Parathyroid adenoma (tissue), 2 donors: ENCODE measurements around the gene LBHD1.

Experiments
- H2AFZ ChIP-seq: fragments of 300-600 bp; sonication (generic); one replicate; pipeline ENCODE4 v1.7.0; 2017; ENCODE audit warnings: antibody characterized with exemption, mild to moderate bottlenecking
- H3K27ac ChIP-seq: fragments of 300-600 bp; sonication (generic); one replicate; pipeline ENCODE4 v1.7.0; 2017
- H3K27me3 ChIP-seq: fragments of 300-600 bp; sonication (generic); one replicate; pipeline ENCODE4 v1.7.0; 2017; ENCODE audit warnings: low read length; ENCODE audit not compliant: control insufficient read depth, insufficient read depth
- H3K36me3 ChIP-seq: fragments of 300-600 bp; sonication (generic); one replicate; pipeline ENCODE4 v1.7.0; 2017; ENCODE audit warnings: low read length; ENCODE audit not compliant: control insufficient read depth, insufficient read depth
- H3K4me1 ChIP-seq: fragments of 300-600 bp; sonication (generic); one replicate; pipeline ENCODE4 v1.7.0; 2017; ENCODE audit warnings: control low read depth
- H3K4me2 ChIP-seq: fragments of 300-600 bp; sonication (generic); one replicate; pipeline ENCODE4 v1.7.0; 2017; ENCODE audit warnings: low read length
- H3K4me3 ChIP-seq: fragments of 300-600 bp; sonication (generic); one replicate; pipeline ENCODE4 v1.7.0; 2017; ENCODE audit warnings: low read depth, low read length
- H3K79me2 ChIP-seq: fragments of 300-600 bp; sonication (generic); one replicate; pipeline ENCODE4 v1.7.0; 2017; ENCODE audit warnings: control low read depth
- H3K9ac ChIP-seq: fragments of 300-600 bp; sonication (generic); one replicate; pipeline ENCODE4 v1.7.0; 2017; ENCODE audit warnings: mild to moderate bottlenecking
- H3K9me3 ChIP-seq: fragments of 300-600 bp; sonication (generic); one replicate; pipeline ENCODE4 v1.7.0; 2017; ENCODE audit warnings: low read length; ENCODE audit not compliant: control insufficient read depth
- CTCF ChIP-seq: fragments of 300-600 bp; sonication (generic); IDR thresholded peaks from one replicate; pipeline ENCODE4 v1.7.0; 2017; ENCODE audit warnings: antibody characterized with exemption, mild to moderate bottlenecking
- donor health status: primary hyperparathyroidism.

LBHD1 gene

GRCh38 chr11:62648185-62648966 is 23.7 kb downstream of the LBHD1 start:
- Histone ChIP-seq H3K4me1 (peaks cover 3% of the 10 kb centered on the region), H3K9me3 (no peaks in the 10 kb centered on the region), H3K9ac (no peak overlapping the region), H3K36me3 (no peaks in the 10 kb centered on the region), H3K4me3 (no peak overlapping the region), H3K4me2 (no peak overlapping the region), H2AFZ (no peak overlapping the region), H3K79me2 (peaks cover 14% of the 10 kb centered on the region), H3K27ac (no peak overlapping the region), H3K27me3 (no peaks in the 10 kb centered on the region)
- TF ChIP-seq CTCF = no peak

DNA sequence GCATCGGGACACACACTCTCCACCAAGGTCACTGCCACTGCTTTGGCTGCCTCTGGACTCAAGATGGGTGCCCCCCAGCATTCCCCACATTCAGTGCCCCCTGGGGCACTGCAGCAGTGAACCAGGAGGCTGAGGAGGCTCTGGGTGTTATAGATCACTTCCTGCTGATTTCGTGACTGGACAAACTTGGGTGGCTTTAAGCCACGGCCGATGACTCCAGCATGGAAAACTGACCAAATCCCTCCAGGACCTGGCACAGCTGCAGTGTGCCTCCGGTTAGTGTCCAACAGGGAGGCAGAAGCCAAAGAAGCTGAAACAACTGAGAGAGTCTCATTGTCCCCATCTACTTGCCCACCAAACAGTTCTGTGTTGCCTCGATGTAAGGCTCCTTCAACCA is 24.5 kb downstream of the LBHD1 start:
- Histone ChIP-seq H3K4me3 (no peak overlapping the region), H3K9ac (no peak overlapping the region), H3K9me3 (no peaks in the 10 kb centered on the region), H3K4me1 (peaks cover 3% of the 10 kb centered on the region), H3K79me2 (peaks cover 12% of the 10 kb centered on the region), H3K4me2 (no peak overlapping the region), H2AFZ (no peak overlapping the region), H3K36me3 (no peaks in the 10 kb centered on the region), H3K27me3 (no peaks in the 10 kb centered on the region), H3K27ac (no peak overlapping the region)
- TF ChIP-seq CTCF = no peak

GRCh38 chr11:62646825-62647608 is 25.1 kb downstream of the LBHD1 start:
- H3K4me2 ChIP-seq = no peak overlapping the region
- H3K9me3 ChIP-seq = no peaks in the 10 kb centered on the region
- H3K36me3 ChIP-seq = no peaks in the 10 kb centered on the region
- no peak overlapping the region for H2AFZ ChIP-seq
- no peak overlapping the region for H3K4me3 ChIP-seq
- H3K9ac ChIP-seq = no peak overlapping the region
- peaks cover 3% of the 10 kb centered on the region for H3K4me1 ChIP-seq
- H3K27me3 ChIP-seq = no peaks in the 10 kb centered on the region
- H3K27ac ChIP-seq = no peak overlapping the region
- TF ChIP-seq CTCF = no peak
- peaks cover 10% of the 10 kb centered on the region for H3K79me2 ChIP-seq

GRCh38 chr11:62645946-62646824 is 25.9 kb downstream of the LBHD1 start, which contains the start of gene GANAB:
Gene GANAB, minus strand, starts transcription at chr11:62646613. Its CDS starts 14 bp downstream, at chr11:62646599.
- Histone ChIP-seq H3K4me3 (peak within 1 kb of the TSS; percentile 76), H3K9me3 (no peaks in the 10 kb centered on the region), H3K9ac (peak within 1 kb of the TSS; percentile 35), H3K27me3 (no peaks in the 10 kb centered on the region), H3K27ac (peak within 1 kb of the TSS; percentile 87), H3K79me2 (peaks cover 10% of the 10 kb centered on the region), H2AFZ (peak within 1 kb of the TSS; percentile 60), H3K4me1 (peaks cover 3% of the 10 kb centered on the region), H3K4me2 (peak within 1 kb of the TSS; percentile 86), H3K36me3 (no peaks in the 10 kb centered on the region)
- no peak for TF ChIP-seq CTCF
